GM12875 (cell line): Measurements from ENCODE around the gene LRCH1.
"Not testable (repeated sequence)": the region's sequence is repeated elsewhere in the genome, so short reads cannot be mapped to it uniquely, and the experiment has no call there.

Source experiments
- H3K4me3 ChIP-seq: one replicate; pipeline ENCODE4 v1.5.1; 2011; ENCODE audit warnings: low read depth, low read length, control low read depth
- TF ChIP-seq, protein P1 (sequence below): IDR thresholded peaks from 2 replicates; pipeline ENCODE4 v1.5.1; 2011; ENCODE audit warnings: low read depth, mild to moderate bottlenecking, control low read depth, inconsistent platforms, low read length, moderate library complexity, borderline replicate concordance; ENCODE audit not compliant: insufficient read depth

Gene LRCH1

DNA sequence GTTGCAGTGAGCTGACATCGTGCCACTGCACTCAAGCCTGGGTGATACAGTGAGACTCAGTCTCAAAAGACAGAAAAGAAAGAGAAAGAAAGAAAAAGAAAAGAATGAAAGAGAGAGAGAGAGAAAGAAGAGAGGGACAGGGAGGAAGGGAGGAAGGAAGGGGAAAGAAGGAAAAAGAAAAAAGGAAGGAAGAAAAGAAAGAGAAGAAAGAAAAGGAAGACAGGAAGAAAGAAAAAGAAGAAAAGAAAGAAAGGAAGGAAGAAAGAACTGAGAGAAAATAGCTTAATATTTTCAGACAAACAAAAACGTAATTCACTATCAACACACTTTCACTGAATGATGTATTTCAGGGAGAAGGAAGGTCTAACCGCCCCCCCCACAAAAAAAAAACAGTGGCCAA lies 204.7 kb downstream of the LRCH1 start:
- H3K4me3 ChIP-seq: no peak overlapping the region
- TF ChIP-seq, protein P1, sequence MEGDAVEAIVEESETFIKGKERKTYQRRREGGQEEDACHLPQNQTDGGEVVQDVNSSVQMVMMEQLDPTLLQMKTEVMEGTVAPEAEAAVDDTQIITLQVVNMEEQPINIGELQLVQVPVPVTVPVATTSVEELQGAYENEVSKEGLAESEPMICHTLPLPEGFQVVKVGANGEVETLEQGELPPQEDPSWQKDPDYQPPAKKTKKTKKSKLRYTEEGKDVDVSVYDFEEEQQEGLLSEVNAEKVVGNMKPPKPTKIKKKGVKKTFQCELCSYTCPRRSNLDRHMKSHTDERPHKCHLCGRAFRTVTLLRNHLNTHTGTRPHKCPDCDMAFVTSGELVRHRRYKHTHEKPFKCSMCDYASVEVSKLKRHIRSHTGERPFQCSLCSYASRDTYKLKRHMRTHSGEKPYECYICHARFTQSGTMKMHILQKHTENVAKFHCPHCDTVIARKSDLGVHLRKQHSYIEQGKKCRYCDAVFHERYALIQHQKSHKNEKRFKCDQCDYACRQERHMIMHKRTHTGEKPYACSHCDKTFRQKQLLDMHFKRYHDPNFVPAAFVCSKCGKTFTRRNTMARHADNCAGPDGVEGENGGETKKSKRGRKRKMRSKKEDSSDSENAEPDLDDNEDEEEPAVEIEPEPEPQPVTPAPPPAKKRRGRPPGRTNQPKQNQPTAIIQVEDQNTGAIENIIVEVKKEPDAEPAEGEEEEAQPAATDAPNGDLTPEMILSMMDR: no peak

DNA sequence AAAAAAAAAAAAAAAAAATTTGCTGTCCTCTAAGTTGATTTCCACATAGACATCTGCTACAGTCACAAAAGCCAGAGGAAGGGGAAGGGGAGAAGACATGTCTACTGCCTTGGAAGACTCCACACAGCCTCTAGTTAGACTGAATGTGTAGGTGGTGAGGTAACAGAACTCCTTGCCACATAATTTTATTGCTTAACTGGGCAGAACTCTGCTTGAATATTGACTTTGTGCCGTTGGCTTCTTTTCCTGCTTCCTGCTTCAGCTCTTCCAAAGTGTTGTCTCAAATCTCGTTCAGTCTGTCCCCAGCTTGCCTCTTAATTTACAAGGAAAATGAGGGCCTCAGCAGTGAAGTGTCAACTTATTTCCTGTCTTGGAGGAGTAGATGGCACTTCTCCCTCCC lies 206.9 kb downstream of the LRCH1 start:
- no peak overlapping the region for H3K4me3 ChIP-seq
- TF ChIP-seq, protein P1: no peak

DNA sequence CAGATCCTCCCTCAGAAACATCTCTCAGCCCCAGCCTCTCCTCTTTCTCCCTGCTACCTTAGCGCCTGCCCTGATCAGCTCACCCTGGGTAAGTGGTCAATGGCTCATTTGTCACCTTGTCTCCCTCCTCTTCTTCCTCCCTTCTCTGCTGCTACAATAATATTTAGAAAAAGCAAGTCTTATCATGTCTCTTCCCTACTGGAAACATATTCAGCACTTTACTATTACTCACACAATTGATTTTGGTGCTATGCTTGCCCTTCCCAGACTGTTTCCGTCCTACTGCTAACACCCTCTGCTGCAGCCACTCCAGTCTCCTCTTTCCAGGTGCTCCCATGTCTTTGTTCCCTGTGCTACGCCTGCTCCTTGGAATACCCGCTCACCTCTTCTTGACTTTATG lies 208.2 kb downstream of the LRCH1 start:
- TF ChIP-seq, protein P1: no peak
- H3K4me3 ChIP-seq: no peak overlapping the region

DNA sequence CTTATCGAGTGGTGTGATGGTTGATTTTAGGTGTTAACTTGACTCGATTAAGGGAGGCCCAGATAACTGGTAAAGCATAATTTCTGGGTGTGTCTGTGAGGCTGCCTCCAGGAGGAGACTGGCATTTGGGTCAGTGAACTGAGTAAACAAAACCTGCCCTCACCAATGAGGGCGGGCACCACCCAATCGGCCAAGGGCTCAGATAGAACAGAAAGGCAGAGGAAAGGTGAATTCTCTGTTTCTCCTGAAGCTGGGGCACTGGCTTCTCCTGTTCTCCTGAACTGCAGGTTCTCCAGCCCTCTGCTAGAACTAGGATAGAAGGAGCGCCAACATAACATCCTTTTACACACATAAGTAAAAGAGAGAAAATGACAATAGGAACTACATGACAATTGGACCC lies 208.9 kb downstream of the LRCH1 start:
- no peak overlapping the region for H3K4me3 ChIP-seq
- TF ChIP-seq, protein P1: no peak

DNA sequence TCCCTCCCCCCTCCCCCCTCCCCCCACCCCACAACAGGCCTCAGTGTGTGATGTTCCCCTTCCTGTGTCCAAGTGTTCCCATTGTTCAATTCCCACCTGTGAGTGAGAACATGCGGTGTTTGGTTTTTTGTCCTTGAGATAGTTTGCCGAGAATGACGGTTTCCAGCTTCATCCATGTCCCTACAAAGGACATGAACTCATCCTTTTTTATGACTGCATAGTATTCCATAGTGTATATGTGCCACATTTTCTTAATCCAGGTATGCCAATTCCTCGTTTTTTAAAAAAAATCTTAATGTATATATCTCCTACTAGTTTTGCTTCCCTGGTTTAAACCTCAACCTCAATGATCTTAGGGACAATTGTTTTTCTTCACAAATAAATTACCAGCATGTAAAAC lies 217.0 kb downstream of the LRCH1 start:
- H3K4me3 ChIP-seq: not testable (repeated sequence)

DNA sequence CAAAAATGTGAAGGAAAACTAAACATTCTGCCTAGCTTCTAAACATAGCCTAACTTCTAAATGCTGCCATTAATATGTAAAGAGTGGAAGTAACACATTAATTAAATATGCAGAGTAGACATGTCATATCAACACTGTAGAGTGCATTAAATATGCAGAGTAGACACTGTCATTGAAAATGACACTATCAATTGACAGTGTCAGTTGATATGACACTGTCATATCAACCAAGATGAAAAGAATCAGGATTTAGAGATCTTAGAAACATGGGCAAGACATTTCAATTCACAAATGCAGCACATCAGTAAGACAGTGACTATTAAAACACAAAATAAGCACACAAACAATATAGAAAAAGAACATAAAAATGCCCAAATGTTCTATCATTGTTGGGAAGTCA lies 218.7 kb downstream of the LRCH1 start:
- H3K4me3 ChIP-seq: no peak overlapping the region
- TF ChIP-seq, protein P1: no peak

DNA sequence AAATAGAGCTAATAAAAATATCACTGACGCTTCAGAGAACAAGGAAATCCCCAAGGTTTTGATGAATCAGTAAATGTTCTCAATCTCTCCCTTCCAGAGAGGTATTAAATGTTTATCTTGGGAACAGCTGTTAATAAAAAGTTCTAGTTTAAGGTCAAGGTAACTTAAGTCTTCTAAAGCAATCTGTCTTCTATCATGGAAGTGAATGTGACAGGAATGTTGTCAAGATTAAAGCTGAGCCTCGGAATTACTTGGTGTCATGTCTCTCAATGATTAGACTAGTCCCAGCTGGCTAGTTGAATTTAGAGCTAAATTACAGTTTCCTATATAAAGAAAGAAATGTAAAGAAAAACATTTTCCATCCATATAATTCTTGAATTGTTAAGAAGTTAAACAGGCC lies 220.6 kb downstream of the LRCH1 start:
- no peak overlapping the region for H3K4me3 ChIP-seq
- TF ChIP-seq, protein P1: no peak
